Endometrium (tissue), 2 donors: Measurements from ENCODE around the gene ZNF549.
"Not testable (repeated sequence)": the region's sequence is repeated elsewhere in the genome, so short reads cannot be mapped to it uniquely, and the experiment has no call there.

Experiments used
- FAIRE-seq: peaks from 2 replicates; lab custom pipeline; 2012; peaks lifted over from hg19 to GRCh38; lab: Jason Lieb, UNC
- donor health status: control.
- donor health status: control.

Gene ZNF549

DNA sequence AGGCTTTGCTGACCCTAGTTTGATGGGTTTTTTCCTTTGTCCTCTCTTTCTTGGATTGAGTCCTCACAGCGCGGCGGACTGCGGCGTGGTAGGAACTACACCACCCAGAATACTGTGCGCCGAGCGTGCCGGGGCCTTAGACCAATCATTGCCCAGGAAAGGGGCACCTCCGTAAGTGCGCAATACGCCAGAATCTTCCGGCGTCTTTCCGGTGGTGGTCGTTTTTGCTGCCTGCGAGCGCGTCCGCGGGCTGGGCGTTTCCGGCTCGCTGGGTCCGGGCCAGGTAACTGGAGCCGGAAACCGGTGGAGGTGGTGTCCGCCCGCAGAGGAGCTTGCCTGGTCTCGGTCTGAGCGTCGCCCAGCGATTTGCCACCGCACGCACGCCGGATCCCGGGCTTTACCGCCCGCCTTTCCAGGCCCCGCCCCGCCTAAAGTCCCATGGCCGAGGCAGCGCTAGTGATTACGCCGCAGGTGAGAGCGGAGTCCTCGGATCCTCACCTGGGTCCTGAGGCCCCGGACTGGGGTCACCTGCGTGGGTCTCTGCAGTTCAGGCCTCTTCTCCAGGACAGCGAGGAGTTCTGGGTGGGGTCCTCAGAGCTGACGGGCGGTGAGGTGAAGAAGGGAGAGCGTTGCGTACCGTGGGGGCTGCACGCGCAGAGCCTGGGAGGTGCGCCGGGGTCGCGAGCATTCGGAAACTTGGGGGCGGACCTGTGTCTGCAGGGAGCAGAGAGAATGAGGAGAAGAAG, at the start of gene ZNF549:
TSS of gene ZNF549 (plus strand) at position 221 of the 746 bp plus-strand sequence. CDS start at position 439, 218 bp downstream.
- no peak for FAIRE-seq

DNA sequence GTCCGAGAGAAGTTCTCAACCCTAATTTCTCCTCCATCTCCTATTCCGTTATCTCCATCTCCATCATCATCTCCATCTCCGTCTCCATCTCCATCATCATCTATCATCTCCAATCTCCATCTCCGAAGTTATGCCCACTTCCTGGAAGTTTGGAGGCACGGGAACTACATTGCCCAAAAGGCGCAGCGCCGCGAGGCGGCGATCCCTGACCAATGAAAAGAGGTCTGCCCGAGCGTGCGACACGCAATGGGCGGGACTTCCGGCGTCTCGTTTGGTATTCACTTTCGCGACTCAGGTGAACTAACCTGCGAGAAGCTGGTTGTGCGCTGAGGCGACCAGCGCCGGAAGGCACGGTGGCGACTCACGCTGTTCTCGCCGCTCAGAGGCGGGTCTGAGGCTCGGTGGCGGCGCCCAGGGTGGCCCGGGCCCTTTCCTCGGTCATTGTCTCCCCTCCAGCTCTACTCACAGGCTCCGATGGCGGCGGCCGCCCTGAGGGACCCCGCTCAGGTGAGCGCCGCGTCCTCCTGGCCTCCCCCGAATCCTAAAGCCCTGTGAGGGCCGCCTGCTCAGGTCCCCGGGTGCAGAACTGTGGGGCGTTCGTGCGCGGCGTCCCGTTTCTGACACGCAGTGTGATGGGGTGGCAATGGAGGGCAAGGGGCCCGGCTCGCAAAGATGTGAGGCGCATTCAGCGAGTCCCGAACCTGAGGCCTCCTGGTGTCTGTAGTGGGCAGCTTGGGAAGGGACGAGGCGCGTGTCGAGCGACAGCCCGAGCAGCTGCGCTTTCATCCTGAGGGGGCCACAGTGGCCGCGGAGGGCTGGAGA, 39.5 kb upstream of the ZNF549 start, which contains the start of gene ZNF419:
TSS of gene ZNF419 (plus strand) at position 274 of the 822 bp plus-strand sequence. CDS start at position 475, 201 bp downstream.
- FAIRE-seq: peak; percentile 72

DNA sequence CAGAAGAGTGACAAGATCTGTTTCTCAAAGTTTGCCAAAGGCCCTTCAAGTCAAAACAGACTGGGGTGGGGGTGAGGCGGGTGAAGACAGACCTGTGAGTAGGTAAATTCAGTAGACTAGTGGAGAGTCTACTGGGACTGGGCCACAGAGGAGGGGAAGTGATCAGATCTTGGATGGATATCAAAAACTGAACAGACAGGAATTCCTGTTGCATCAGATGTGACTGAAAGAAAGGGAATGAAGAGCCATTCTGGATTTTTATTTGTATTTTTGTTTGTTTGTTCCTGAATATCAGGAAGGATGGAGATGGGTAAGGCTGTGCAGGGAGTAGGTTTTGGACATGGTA, 38.9 kb upstream of the ZNF549 start:
- FAIRE-seq: not testable (repeated sequence)

DNA sequence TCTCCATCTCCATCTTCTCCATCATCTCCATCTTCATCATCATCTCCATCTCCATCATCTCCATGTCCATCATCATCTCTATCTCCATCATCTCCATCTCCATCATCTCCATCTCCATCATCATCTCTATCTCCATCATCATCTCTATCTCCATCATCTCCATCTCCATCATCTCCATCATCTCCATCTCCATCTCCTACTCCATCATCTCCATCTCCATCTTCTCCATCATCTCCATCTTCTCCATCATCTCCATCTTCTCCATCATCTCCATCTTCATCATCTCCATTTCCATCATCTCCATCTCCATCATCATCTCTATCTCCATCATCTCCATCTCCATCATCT, 27.9 kb upstream of the ZNF549 start:
- not testable (repeated sequence) for FAIRE-seq

DNA sequence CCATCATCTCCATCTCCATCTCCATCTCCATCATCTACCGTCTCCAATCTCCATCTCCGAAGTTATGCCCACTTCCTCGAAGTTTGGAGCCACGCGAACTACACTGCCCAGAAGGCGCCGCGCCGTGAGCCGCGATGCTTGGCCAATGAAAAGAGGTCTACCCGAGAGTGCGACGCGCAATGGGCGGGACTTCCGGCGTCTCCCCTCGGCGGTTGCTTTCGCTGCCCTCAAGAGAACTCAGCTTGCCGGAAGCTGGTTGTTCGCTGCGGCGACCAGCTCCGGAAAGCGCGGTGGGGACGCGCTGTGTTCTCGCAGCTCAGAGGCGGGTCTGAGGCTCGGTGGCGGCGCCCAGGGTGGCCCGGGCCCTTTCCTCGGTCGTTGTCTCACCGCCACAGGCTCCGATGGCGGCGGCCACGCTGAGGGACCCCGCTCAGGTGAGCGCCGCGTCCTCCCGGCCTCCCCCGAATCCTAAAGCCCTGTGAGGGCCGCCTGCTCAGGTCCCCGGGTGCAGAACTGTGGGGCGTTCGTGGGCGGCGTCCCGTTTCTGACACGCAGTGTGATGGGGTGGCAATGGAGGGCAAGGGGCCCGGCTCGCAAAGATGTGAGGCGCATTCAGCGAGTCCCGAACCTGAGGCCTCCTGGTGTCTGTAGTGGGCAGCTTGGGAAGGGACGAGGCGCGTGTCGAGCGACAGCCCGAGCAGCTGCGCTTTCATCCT, 27.3 kb upstream of the ZNF549 start, which contains the start of gene ZNF773:
TSS of gene ZNF773 (plus strand) at position 259 of the 716 bp plus-strand sequence. CDS start at position 402, 143 bp downstream.
- peak; percentile 66 for FAIRE-seq

DNA sequence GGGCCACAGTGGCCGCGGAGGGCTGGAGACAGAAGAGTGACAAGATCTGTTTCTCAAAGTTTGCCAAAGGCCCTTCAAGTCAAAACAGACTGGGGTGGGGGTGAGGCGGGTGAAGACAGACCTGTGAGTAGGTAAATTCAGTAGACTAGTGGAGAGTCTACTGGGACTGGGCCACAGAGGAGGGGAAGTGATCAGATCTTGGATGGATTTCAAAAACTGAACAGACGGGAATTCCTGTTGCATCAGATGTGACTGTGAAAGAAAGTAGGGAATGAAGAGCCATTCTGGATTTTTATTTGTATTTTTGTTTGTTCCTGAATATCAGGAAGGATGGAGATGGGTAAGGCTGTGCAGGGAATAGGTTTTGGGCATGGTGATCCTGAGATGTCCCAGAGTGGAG, 26.8 kb upstream of the ZNF549 start:
- FAIRE-seq: not testable (repeated sequence)

DNA sequence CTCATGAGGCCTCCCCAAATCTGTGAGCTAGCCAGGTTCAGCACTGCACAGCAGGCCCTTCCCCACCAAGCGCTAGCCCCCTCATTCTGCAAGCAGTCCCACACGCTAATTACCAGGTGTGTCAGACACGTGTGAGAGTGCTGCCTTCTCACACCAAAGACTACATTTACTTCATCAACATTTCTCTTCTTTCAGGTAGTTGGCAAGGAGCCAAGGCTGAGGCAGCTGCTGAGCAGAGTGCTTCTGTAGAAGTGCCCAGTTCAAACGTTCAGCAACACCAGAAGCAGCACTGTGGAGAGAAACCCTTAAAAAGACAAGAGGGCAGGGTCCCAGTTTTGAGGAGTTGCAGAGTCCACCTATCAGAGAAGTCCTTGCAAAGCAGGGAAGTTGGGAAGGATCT, 21.0 kb upstream of the ZNF549 start:
- FAIRE-seq: no peak

DNA sequence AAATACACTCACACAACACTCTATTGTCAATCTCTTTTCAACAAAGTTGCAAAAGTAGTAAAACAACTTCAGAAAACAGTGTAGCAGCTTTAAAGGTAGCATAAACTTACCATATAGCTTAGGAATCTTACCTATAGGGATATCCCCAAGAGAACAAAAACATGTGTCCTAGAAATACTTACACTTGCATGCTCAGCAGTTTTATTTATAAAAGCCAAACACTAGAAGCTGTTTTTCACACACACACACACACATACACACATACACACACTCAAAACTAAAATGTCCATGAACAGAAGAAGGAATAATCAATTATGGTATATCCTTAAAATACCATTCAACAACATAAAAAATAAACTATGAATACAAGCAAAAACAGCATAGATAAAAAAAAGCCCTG, 15.7 kb upstream of the ZNF549 start:
- FAIRE-seq: no peak

DNA sequence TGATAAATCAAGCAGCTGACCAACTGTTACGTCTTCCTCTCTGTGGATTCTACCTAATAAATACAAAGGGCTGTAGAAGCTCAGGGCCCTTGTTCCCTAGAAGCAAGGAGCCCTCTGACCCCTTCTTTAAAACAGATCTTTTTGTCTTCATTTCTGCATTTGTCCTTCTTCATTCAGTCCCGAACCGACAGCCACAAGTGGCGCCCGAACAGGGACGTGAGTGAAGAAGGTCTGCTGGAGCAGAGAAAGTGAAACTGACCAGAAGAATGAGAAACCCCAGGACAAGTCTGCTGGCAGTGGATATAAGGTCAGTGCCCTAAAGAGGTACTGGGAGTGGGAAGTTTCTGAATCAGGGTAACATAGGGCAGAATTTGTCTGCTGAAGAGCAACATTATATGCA, 14.3 kb upstream of the ZNF549 start:
- FAIRE-seq: no peak

DNA sequence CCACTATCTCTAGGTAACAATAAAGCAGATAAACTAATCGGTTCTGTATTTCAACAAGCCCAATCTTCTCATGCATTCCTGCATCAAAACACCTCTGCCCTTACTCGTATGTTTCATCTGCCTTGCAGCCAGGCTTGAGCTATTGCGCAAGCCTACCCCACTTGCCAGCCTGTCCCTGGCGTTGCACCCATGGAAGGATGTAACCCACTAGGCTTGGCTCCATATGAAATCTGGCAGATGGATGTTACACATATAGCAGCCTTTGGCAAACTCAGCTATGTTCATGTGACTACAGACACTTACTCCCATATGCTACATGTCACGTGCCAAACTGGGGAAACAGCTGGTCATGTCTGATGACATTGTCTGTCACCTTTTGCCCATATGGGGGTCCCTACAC, 11.9 kb upstream of the ZNF549 start:
- no peak for FAIRE-seq

DNA sequence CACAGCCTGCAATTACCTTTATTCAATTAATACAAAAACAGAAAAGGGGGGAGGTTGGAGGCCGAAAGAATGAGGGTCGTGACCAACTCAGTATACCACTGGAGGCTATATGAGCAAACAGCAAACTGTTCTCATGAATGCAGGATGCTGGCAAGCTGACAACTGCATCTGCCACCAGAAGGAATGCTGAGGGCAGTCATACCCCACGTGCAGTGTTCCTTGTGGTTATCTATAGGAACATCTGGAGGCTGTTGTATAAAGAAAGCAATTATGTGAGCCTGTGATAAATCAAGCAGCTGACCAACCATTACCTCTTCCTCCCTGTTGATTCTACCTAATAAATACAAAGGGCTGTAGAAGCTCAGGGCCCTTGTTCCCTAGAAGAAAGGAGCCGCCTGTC, 9.1 kb upstream of the ZNF549 start:
- FAIRE-seq: not testable (repeated sequence)

DNA sequence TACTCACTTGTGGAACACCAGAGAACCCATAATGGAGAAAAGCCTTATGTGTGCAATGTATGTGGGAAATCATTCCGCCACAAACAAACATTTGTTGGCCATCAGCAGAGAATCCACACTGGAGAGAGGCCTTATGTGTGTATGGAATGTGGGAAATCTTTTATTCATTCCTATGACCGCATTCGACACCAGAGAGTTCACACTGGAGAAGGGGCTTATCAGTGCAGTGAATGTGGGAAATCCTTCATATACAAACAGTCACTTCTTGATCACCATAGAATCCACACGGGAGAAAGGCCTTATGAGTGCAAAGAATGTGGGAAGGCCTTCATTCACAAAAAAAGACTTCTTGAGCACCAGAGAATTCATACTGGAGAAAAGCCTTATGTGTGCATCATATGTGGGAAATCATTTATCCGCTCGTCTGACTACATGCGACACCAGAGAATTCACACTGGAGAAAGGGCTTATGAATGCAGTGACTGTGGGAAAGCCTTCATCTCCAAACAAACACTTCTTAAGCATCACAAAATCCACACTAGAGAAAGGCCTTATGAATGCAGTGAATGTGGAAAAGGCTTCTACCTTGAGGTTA, 10.9 kb downstream of the ZNF549 start:
- FAIRE-seq: no peak

DNA sequence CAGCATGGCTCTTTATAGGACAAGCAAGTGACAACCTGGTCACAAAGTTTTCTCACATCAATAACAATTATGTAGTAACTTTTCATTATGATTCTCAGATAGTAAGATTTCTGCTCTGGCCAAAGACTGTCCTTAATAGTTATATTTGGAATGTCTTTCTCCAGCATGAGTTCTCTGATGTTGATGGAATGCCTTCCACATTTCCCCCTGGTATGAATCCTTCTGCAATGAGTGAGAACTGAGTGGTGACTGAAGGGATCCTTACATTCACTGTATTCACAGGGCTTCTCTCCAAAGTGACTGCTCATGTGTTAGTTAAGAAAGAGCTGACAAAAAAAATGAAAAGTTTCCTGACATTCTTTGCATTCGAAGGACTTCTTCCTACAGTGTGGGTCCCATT, 19.4 kb downstream of the ZNF549 start:
- FAIRE-seq: no peak

DNA sequence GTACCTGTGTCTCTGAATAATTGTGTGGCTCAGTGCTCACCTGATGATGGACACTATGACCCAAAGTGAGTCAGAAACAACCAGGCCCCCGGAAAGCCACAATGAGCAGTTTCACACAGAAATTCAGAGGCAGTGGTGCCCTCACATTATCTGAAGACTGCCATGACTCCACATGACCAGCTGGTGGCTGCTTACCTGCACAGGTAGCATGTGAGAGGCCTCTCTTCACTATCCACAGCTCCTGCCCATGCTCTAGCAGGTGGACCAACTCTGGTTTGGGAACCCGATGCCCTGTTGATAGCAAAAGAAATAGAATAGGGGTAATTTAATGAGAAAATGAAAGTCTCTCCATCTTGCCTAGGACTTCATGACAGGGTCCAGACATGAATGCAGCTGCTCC, 25.3 kb downstream of the ZNF549 start:
- FAIRE-seq: no peak

DNA sequence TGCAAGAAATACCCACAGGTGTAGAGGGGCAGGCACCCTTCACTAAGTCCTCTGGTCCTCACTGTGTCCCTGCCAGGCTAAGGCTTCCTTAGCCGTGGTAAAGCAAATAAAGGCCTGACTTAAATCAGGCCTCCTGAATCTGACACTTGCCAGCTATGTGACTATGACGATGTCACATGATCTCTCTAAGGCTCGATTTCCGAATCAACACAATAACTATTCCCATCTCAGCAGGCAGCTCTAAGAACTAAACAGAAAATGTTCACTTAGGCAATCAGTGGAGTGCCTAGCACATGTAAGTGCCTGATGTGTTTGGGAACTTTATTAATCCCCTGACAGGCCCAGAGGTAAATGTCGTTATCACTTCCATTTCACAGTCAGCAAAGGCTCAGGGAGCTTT, 30.5 kb downstream of the ZNF549 start:
- no peak for FAIRE-seq

DNA sequence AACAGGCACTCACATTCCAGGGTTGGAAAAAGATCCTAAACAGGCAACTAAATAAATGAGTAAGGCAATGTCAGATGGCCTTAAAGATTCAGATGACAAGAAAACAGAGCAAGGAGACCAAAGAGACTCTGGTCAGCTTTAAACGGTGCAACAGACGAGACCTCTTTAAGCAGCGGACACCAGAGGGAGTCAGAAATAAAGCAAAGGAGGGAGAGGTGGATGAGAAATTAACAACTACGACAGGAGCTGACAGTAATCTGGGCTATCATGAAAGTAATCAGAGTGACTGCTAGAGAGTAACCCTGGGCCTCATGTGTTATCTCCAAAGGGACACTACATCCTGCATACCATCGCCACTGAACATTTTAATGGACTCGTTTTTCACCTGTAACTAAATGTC, 31.4 kb downstream of the ZNF549 start:
- FAIRE-seq: no peak

DNA sequence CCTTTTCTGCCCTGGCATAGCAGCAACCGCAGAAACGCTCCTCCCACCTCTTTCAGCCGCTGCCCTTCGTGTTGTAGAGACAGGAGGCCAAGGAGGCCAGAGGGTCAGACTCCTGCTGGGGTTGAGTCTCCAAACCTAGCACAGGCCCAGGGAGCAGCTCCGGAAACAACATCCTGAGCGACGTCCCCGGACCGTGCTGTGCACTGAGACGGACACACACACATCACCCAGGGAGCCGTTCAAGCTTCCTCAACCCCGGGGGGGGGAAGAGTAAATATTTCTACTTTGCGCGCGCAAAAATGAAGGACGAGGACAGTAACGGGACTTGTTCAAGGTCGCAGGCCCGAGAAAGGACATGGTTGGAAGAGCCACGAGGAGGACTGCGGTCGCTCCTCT, 31.9 kb downstream of the ZNF549 start:
- no peak for FAIRE-seq

DNA sequence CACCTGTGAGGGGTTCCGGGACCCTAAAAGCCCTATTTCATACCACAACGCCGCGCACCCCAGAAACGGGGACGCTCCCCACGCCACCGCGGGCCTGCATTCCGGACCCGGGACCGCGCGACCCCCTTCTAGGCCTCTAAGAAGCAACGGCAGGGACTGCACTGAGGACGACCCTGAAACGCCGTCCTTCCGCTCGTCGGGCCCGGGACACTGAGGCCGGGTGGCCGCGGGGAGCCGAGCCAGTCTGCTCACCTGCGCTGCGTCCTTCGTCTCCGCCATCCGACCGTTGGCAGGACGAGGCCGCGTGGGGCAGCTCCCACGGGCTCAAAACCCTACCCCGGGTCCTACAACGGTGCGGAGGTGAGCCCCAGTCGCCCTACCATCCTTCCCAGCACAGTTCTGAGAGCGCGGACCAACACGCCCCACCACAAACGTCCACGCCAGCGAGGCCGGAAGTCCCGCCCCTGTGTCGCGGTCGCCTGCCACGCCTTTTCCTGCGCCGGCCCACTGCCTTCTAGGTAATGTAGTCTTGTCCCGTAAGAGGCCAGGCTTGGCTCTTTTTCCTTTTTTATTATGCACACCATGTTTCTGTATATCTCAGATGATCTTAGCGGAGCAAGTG, 32.4 kb downstream of the ZNF549 start, which contains the start of gene ZNF550:
TSS of gene ZNF550 (minus strand) at position 460 of the 622 bp plus-strand sequence. CDS start at position 279, 181 bp downstream.
- no peak for FAIRE-seq

DNA sequence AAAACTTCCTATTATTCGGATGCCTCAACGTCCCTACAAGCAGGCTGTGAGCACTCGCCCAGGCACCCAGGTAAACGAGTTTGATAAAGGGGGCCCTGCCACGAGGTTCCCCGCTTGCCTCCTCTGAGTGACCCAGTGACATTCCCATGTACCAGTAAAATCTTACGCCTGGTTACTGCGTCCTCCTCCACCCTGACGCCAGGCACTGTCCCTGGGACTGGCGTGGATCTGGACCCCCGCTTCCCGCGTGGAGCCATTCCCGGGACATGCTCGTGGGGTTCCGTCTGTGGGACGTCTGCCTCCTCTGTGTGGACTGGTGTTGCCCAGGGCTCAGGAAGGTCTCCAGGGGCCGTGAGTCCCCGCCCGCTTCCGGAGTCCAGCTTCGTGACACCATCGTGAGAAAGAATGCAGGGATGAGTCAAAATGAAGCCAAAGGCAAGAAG, 32.9 kb downstream of the ZNF549 start:
- no peak for FAIRE-seq

DNA sequence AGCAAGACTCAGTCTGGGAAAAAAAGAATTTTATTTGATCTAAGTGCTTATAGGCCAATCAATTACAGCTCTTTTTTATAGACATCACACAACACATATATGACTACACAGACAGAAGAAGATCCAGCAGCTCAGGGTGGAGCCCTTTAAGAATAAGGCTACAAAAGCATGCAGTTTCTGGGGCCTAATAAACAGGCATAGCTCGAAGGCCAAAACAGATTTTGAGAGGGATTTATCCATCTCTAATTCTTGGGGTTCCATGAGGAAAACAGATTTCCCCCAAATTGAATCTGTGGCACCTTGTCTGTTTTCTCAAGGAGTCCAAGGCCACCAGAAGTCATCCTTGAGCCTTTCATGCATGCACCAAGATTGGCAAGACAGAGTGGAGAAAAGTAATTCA, 36.4 kb downstream of the ZNF549 start:
- FAIRE-seq: no peak

DNA sequence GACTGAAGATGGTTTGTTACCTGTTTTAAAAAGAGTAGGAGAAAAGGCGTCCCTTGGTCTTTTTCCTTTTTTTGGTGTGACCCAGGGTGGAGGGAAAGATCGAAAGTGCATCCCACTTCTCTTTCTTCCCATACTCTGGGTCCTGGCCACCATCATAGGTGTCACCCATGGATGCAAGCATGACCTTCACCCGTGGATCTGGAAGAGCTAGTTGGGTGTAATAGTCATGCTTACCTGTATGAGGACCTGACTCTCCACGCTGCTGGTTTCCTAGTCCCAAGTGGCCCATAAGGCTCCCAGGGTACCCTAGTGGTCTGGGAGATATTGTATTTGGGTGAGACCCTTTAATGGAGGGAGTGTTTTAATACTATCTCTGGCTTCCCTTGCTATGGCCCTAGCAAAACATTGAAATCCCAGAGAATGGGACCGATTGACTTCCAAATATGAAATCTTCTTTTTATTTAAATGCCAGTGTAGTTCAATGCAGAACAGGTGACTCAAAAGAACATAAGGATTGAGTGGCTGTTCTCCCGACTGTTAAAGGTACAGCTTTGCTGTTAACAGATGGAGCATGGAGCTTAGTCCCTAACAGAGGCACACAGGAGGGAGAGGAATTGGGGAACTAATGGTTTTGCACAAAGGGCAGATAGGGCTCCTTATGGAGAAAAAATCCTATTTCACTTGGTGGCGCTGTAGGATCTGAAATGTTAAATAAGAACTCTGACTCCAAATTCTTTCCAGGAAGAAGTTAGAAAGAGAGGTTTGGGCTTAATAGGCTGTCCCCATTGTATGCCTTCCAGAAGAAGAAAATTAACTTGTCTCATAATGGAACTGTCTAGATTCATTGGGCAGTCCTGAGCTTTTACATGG, 39.5 kb downstream of the ZNF549 start:
- FAIRE-seq: no peak
